Ovary (tissue), 9 donors: Measurements from ENCODE around the gene RIPOR2. TPM values are rescaled to one million over a fixed set of nuclear protein-coding genes. Genes with fewer than 3 reads are reported as not detected.
"Not testable (repeated sequence)": the region's sequence is repeated elsewhere in the genome, so short reads cannot be mapped to it uniquely, and the experiment has no call there.

Source experiments
- DNase-seq, 5 donors: peaks; one replicate each; pipeline ENCODE4 v3.0.0-alpha.2; 2019 to 2020
- H3K27ac ChIP-seq, 2 donors: fragments of 200-600 bp; one replicate each; pipeline versions ENCODE4 v1.5.1 to v1.8.0; 2019 to 2022
- H3K27me3 ChIP-seq: fragments of 200-600 bp; one replicate; pipeline ENCODE4 v1.8.0; 2022
- H3K36me3 ChIP-seq: fragments of 200-600 bp; sonication (generic); one replicate; pipeline ENCODE4 v1.5.1; 2019
- H3K4me1 ChIP-seq: one replicate; pipeline ENCODE4 v1.8.1; 2013; ENCODE audit warnings: mild to moderate bottlenecking, moderate library complexity; ENCODE audit not compliant: insufficient read depth
- H3K4me3 ChIP-seq: fragments of 200-600 bp; sonication (generic); one replicate; pipeline ENCODE4 v1.5.1; 2017
- H3K9me3 ChIP-seq, 2 donors: fragments of 200-600 bp in 1 of 2; sonication (generic) in 1 of 2; one replicate each; pipeline versions ENCODE4 v1.5.1 to v1.8.1; 2013 to 2019; ENCODE audit warnings: mild to moderate bottlenecking in 1 of 2, moderate library complexity in 1 of 2
- CTCF ChIP-seq, 3 donors: fragments of 450-650 bp in 2 of 3; fragments of 200-600 bp in 1 of 3; IDR thresholded peaks; one replicate each; pipeline versions ENCODE4 v1.5.1 to v1.8.0; 2016 to 2022; ENCODE audit warnings: antibody characterized with exemption in 3 of 3, mild to moderate bottlenecking in 1 of 3
- EP300 ChIP-seq: sonication (generic); formaldehyde crosslinking; IDR thresholded peaks from one replicate; pipeline ENCODE4 v1.6.1; 2017; ENCODE audit warnings: antibody characterized with exemption
- POLR2A ChIP-seq: fragments of 450-650 bp; IDR thresholded peaks from one replicate; pipeline ENCODE4 v1.6.1; 2017; ENCODE audit warnings: antibody characterized with exemption, mild to moderate bottlenecking, moderate library complexity
- WGBS, 3 donors: extraction: QIAGEN DNeasy Blood & Tissue Kit in 1 of 3; methylation state at CpG; one replicate each; pipeline versions ENCODE4 v1.1.5 to v1.1.7; 2013 to 2017; 5-methylcytosine and 5-hydroxymethylcytosine counted together
- intact Hi-C, 4 donors: fragments of 100-400 bp; cut with DNase I; formaldehyde crosslinking; loops; one replicate each; pipeline versions ENCODE4 v1.11.0 to v1.15.1; 2022 to 2023
- polyA plus RNA-seq, 2 donors: library from polyadenylated mRNA; stranded (reverse); fragments of 200-250 nt in 1 of 2; fragments of 350-450 nt in 1 of 2; fragmentation: Illumina TruSeq in 1 of 2; extraction: RNeasy Lipid Tissue Mini Kit (QIAGEN cat#74804) in 1 of 2; gene quantifications; one replicate each; pipeline ENCODE4 v1.2.3, GENCODE V29; 2013 to 2014
- total RNA-seq, 7 donors: library from RNA; depleted of rRNA in 2 of 7; stranded (reverse); fragments of >200 nt in 2 of 7; fragmentation: NEBNext Ultra II Directional in 3 of 7; extraction: Animal tissue kit (Norgen Biotek cat#: 25700) in 3 of 7; gene quantifications; one replicate each; pipeline versions ENCODE4 v1.1.0 to v1.2.4, GENCODE V29; 2016 to 2023
- donor health status: DM: no; HTN: no; CAD: no; lungs with moderate emphysema.
- donor health status: DM: no; HTN: no; CAD: no.
- donor health status: Bipolar disorder and iron deficiency.
- donor health status: DM: yes; HTN: yes; CAD: no.
- donor health status: DM: no; HTN: no; CAD: no.
- donor health status: DM: yes; HTN: yes; CAD: no.

RIPOR2 gene
- total and polyA plus RNA-seq, 9 donors, result 1.1 to 14.4 (median 4.5) TPM

- no peak for TF ChIP-seq EP300
- no peak for TF ChIP-seq CTCF (IDR thresholded peaks at IDR 0.05)
- TF ChIP-seq POLR2A, result no peak
- Histone ChIP-seq H3K27me3 (no peaks in the 10 kb centered on the region), H3K4me1 (peaks cover 2% of the 10 kb centered on the region), H3K36me3 (no peaks in the 10 kb centered on the region), H3K4me3 (no peak overlapping the region), H3K9me3 (no peaks in the 10 kb centered on the region), H3K27ac (no peak overlapping the region)
- intact Hi-C loops, result no loop called here
- no peak for DNase-seq
Measured at GRCh38 chr6:24755279-24755678, 180.5 kb downstream of the RIPOR2 start.

- H3K27ac ChIP-seq, H3K27me3 ChIP-seq, H3K36me3 ChIP-seq, H3K4me1 ChIP-seq, intact Hi-C loops, H3K4me3 ChIP-seq, H3K9me3 ChIP-seq, DNase-seq: not testable (repeated sequence)
- 83 to 91% (median 88%) methylated on average over 4 of the region's 4 CpGs for WGBS, 3 donors
Measured at GRCh38 chr6:24754378-24754777, 181.4 kb downstream of the RIPOR2 start.

Other genes with a start within 250 kb of the RIPOR2 start
- 100 to 1,000 TPM in 1 of 7 donors, 10 to 100 TPM in 6; 40.6 to 101 (median 76.0) TPM for gene C6orf62, start 216.8 kb downstream of the RIPOR2 start, total RNA-seq
- 10 to 100 TPM; 60.7 to 87.3 TPM for gene C6orf62, start 216.8 kb downstream of the RIPOR2 start, polyA plus RNA-seq
- 10 to 100 TPM in 2 of 7 donors, 1 to 10 TPM in 5; 4.7 to 36.1 (median 8.8) TPM for gene GMNN, start 161.0 kb downstream of the RIPOR2 start, total RNA-seq
- 10 to 100 TPM; 17.5 to 26.7 TPM for gene GMNN, start 161.0 kb downstream of the RIPOR2 start, polyA plus RNA-seq
- gene ARMH2, start 137.0 kb downstream of the RIPOR2 start, total RNA-seq, result not detected
- not detected for gene ARMH2, start 137.0 kb downstream of the RIPOR2 start, polyA plus RNA-seq